ENCODE data around the gene TDP1. TPM values are rescaled to one million over a fixed set of nuclear protein-coding genes. Genes with fewer than 3 reads are reported as not detected.

TDP1 gene
- total RNA-seq, 2 donors from 2014 or later: 11.2 to 21.4 TPM

- Histone ChIP-seq H3K9me3 (no peaks in the 10 kb centered on the region), H3K27ac (no peak overlapping the region), H3K4me3 (no peak overlapping the region), H3K36me3 (peaks cover 6% of the 10 kb centered on the region), H3K27me3 (replicated peaks; ENCODE audit: insufficient read depth) (no peaks in the 10 kb centered on the region), H3K4me1 (ENCODE audit: control insufficient read depth in 1 of 2, low read depth in 2 of 2) (peaks cover 4 to 12% of the 10 kb centered on the region in 2 donors)
- no peak for ATAC-seq (ENCODE audit: insufficient number of reproducible peaks, low FRiP score, low read depth)
- DNase-seq (ENCODE audit: low spot score): no peak
- no peak for TF ChIP-seq CTCF (IDR thresholded peaks at IDR 0.05)
These were observed 5.2 kb downstream of the TDP1 start for GRCh38 chr14:89960914-89961313.

- Histone ChIP-seq H3K27ac (no peak overlapping the region), H3K4me3 (no peak overlapping the region), H3K36me3 (peaks cover 10% of the 10 kb centered on the region), H3K4me1 (ENCODE audit: control insufficient read depth in 1 of 2, low read depth in 2 of 2) (no peaks in the 10 kb centered on the region), H3K9me3 (no peaks in the 10 kb centered on the region), H3K27me3 (replicated peaks; ENCODE audit: insufficient read depth) (no peaks in the 10 kb centered on the region)
- ATAC-seq (ENCODE audit: insufficient number of reproducible peaks, low FRiP score, low read depth) (no peak), DNase-seq (ENCODE audit: low spot score) (no peak)
- TF ChIP-seq CTCF (IDR thresholded peaks at IDR 0.05): no peak
These were observed 7.7 kb downstream of the TDP1 start for GRCh38 chr14:89963288-89963978.

- TF ChIP-seq CTCF (IDR thresholded peaks at IDR 0.05): no peak
- H3K27ac ChIP-seq: no peak overlapping the region
- no peaks in the 10 kb centered on the region for H3K4me1 ChIP-seq (ENCODE audit: control insufficient read depth in 1 of 2, low read depth in 2 of 2)
- ATAC-seq (ENCODE audit: insufficient number of reproducible peaks, low FRiP score, low read depth) (no peak), DNase-seq (ENCODE audit: low spot score) (no peak)
- peaks cover 10% of the 10 kb centered on the region for H3K36me3 ChIP-seq
- no peaks in the 10 kb centered on the region for H3K9me3 ChIP-seq
- H3K27me3 ChIP-seq (replicated peaks; ENCODE audit: insufficient read depth): no peaks in the 10 kb centered on the region
- no peak overlapping the region for H3K4me3 ChIP-seq
These were observed 10.1 kb downstream of the TDP1 start for GRCh38 chr14:89965839-89966238.

GRCh38 chr14:89973234-89973823 is 17.6 kb downstream of the TDP1 start:
- Histone ChIP-seq H3K4me3 (no peak overlapping the region), H3K36me3 (peaks cover 6% of the 10 kb centered on the region), H3K9me3 (no peaks in the 10 kb centered on the region), H3K27me3 (replicated peaks; ENCODE audit: insufficient read depth) (no peaks in the 10 kb centered on the region), H3K27ac (no peak overlapping the region), H3K4me1 (ENCODE audit: control insufficient read depth in 1 of 2, low read depth in 2 of 2) (peaks cover 0 to 10% of the 10 kb centered on the region in 2 donors)
- peak; percentile 73 for TF ChIP-seq CTCF (IDR thresholded peaks at IDR 0.05)
- DNase-seq (ENCODE audit: low spot score) (no peak), ATAC-seq (ENCODE audit: insufficient number of reproducible peaks, low FRiP score, low read depth) (peak; percentile 76)

- Histone ChIP-seq H3K4me3 (no peak overlapping the region), H3K27me3 (replicated peaks; ENCODE audit: insufficient read depth) (no peaks in the 10 kb centered on the region), H3K4me1 (ENCODE audit: control insufficient read depth in 1 of 2, low read depth in 2 of 2) (peaks cover 0 to 6% of the 10 kb centered on the region in 2 donors), H3K27ac (no peak overlapping the region), H3K36me3 (peaks cover 11% of the 10 kb centered on the region), H3K9me3 (no peaks in the 10 kb centered on the region)
- no peak for DNase-seq (ENCODE audit: low spot score)
- no peak for ATAC-seq (ENCODE audit: insufficient number of reproducible peaks, low FRiP score, low read depth)
- no peak for TF ChIP-seq CTCF (IDR thresholded peaks at IDR 0.05)
These were observed 21.9 kb downstream of the TDP1 start for GRCh38 chr14:89977668-89978067.
